Muscle of back (tissue), 11 donors: ENCODE data around the gene MTNR1A. TPM values are rescaled to one million over a fixed set of nuclear protein-coding genes. Genes with fewer than 3 reads are reported as not detected.

Experiments used
- DNase-seq, 3 donors: peaks; one replicate each; pipeline versions ENCODE4 v3.0.0 to v3.0.0-alpha.2; 2013
- polyA plus RNA-seq, 10 donors: library from polyadenylated mRNA; unstranded; fragments of 120-200 nt; gene quantifications; one replicate each; pipeline ENCODE4 v1.2.1, GENCODE V29; 2013; ENCODE audit not compliant: insufficient read length in 10 of 10

The MTNR1A gene
- polyA plus RNA-seq, 10 donors: not detected

- no peak for DNase-seq
Observed at GRCh38 chr4:186494496-186494895, 60.9 kb downstream of the MTNR1A start.

GRCh38 chr4:186487726-186488125 is 67.6 kb downstream of the MTNR1A start:
- DNase-seq: no peak

- peak; percentile 6 to 62 (median 28) for DNase-seq
Observed at GRCh38 chr4:186486172-186486571, 69.2 kb downstream of the MTNR1A start.

GRCh38 chr4:186485561-186486062 is 69.8 kb downstream of the MTNR1A start:
- DNase-seq: peak; percentile 10 to 69 (median 48)

GRCh38 chr4:186485150-186485549 is 70.2 kb downstream of the MTNR1A start:
- no peak for DNase-seq

- DNase-seq: no peak
Observed at GRCh38 chr4:186483656-186484055, 71.7 kb downstream of the MTNR1A start.

Other genes starting within 250 kb of the MTNR1A start
- gene FAT1, start 168.3 kb upstream of the MTNR1A start, polyA plus RNA-seq: 100 to 1,000 TPM in 5 of 10 donors, 10 to 100 TPM in 5; 70.6 to 132 (median 103) TPM